Stimulated activated CD4-positive, alpha-beta T cell treated with anti-CD3 and anti-CD28 coated beads, Interleukin-15, amount 100 ng/mL, for 24 hours (primary cell): ENCODE results near the gene LGALS9B.
"Not testable (repeated sequence)": the region's sequence is repeated elsewhere in the genome, so short reads cannot be mapped to it uniquely, and the experiment has no call there.

ENCODE experiments used
- DNase-seq: peaks from one replicate; pipeline ENCODE4 v3.0.0-alpha.2; 2020

The LGALS9B gene

DNA sequence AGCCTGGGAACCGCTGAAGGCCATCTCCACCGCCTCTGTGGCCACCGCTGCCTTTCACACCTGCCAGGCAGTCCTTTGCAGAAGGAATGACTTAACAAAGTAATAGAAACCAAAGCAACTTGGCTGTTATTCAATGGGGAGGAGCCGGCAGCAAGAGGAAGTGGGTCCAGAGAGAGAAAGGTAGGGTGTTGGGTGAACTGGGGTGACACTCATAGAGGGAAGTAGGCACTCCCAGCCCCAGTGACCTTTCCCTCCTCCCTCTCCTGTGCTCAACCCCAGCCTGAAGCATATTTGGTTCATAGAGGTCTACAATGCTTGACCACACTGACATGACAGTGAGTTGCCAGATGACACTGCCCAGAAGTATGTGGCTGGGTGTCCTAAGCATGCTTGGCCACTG, at the start of gene LGALS9B:
TSS of gene LGALS9B (minus strand) at position 93 of the 400 bp plus-strand sequence. CDS start at position 24, 69 bp downstream.
- not testable (repeated sequence) for DNase-seq

DNA sequence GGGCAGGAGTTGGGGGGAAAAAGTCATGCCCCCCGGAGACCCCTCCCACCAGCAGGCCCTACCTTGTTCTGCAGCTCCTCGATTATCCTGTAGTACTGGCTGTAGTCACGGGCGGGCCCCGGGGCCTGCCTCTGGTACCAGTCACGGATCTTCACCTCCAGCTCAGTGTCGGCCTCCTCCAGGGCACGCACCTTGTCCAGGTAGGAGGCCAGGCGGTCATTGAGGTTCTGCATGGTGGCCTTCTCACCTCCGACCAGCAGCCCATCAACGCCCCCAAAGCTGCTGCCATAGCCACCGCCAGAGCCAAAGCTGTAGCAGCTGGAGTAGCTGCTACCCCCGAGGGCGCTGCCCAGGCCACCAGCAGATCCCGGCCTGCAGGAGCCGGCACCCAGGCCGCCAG, 49.6 kb upstream of the LGALS9B start:
- DNase-seq = not testable (repeated sequence)

DNA sequence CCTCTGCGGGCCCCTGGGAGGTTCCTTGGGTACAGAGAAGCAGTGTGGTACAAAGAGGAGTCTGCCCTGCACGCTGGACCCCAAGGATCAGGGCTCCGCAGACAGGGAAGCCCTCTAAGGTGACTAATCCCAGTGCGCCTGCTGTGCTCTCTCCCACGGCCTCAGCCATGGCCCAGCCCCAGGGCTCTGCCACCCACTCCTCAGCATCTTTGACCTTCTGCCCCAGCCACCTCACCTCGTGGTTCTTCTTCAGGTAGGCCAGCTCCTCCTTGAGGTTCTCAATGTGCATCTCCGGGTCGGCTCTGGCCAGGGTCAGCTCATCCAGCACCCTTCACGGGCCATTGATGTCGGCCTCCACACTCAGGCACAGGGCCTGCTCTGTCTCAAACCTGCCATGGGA, 47.8 kb upstream of the LGALS9B start:
- DNase-seq = not testable (repeated sequence)

DNA sequence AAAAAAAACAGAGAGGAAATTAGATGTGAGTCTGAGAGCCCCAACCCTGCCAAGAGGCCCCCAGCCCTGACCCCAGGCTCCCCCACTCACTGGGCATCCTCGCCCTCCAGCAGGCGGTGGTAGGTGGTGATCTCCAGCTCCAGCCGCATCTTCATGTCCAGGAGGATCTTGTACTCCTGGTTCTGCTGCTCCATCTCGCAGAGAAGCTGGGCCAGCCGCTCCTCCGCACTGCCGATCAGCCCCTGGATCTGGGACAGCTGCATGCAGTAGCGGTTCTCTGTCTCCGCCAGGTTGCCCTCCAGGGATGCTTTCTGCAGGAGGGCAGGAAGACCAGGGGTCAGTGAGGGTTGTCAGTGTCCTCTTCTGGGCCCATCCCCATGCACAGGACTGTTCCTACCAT, 46.2 kb upstream of the LGALS9B start:
- not testable (repeated sequence) for DNase-seq

DNA sequence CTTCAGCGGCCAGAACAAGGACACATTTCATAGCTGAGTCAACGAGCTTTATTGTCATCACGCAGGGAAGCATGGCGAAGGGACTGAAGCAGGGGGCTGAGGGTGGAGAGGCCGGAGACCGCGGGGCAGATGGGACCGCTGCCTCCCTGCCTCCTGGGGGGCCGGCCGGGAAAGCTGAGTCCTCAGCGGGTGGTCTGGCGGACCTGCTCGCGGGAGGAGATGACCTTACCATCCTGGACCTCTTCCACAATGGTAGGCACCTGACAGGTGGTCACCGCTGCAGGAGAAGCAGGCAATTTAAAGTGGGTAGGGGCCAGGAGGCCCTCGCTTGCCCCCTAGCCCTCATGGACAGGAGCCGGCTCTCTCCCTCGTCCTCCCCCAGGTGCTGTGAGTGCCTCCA, 45.0 kb upstream of the LGALS9B start:
- not testable (repeated sequence) for DNase-seq

DNA sequence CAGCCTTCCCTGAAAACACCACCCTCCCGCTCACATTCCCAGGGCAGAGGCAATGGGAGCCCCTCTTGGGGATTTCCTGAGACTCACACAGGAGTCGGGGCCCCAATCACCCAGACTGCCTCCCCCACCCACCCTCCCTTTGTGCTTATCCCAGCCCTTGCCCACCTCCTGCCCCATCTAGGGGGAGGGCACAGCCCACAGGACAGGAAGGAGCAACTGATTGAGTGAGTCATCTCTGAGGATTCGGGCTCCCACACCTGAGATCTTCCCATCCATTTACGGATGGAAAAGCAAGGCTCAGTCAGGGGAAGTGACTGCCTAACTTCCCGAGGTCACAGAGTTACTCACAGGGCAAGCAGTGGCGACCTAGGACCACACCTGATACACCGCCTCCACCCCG, 44.4 kb upstream of the LGALS9B start:
- not testable (repeated sequence) for DNase-seq

DNA sequence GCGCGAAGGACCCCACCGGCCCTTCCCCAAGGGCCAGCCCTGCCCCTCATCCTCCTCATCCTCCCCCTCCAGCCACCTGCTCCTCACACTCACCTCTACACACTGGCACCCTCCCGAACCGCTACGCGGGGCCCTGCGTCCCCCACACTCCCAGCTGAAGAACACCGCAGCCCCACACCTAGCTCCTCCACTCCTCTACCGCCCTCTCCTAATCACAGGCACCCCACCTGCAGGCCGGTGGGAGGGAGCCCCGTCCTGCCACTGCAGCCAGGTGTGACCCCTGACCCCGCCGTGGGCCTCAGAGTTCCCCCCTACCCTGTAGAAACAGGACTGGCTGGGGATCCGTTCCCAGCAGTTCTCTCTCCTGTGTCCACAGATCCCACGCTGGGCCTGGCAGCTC, 38.0 kb upstream of the LGALS9B start:
- DNase-seq = not testable (repeated sequence)

DNA sequence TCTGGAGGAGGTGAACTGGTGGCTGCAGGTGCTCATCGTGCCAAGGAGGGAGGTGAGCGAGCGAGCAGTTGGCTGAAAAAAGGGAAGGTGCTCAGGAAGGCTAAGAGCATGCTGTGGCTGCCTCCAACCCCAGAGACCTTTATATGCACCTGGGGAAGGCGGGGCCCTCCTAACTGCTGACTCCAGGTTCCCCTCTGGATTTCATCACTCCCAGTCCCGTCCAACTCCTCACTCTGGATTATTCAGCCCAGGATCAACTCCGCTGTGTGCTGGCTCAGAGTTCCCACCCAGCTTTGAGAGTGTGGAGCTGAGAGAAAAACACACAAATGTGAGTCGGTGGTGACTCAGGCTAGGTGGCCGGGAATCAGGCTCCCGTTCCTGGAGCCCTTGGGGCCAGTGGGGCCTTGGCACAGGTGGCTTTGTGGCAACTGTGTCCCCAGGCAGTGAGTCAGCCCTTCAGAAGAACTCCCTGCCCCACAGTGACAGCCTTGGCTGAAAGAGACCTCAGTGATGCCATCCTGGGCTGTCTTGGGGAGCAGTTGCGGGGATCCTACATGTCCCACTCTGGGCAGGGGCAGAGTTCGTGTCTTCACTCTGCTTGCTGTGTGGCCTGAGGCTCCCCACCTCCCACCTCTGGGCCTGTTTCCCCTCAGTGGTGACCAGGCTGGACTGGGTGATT, 37.2 kb upstream of the LGALS9B start:
- not testable (repeated sequence) for DNase-seq

DNA sequence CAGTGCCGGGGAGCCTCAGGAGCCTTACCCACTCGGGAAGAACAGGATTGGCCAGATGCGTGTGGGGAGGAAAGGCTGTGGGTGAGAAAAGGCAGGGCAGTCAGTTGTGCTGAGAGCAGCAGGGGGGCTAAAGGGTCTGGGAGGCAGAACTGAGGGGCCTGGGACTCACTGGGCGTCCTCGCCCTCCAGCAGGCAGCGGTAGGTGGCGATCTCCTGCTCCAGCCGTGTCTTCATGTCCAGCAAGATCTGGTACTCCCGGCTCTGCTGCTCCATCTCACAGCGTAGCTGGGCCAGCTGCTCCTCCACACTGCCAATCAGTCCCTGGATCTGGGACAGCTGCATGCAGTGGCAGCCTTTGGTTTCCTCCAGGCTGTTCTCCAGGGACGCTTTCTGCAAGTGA, 34.6 kb upstream of the LGALS9B start:
- not testable (repeated sequence) for DNase-seq

DNA sequence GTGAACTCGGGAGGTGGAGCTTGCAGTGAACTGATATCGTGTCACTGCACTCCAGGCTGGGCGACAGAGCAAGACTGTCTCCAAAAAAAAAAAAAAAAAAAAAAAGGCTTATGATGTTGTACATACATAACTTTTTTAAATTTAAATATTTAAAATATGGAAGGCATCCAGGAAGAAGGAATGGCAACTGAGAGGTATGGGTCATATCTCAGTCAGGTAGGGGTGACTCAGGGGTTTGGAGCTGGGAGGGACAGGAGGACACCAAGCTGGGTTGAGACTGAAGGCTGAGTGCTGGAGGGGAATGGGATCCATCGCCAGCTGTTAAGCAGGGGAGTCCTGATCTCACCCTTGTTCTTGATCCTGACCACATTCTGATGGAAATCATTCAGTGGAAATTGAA, 33.0 kb upstream of the LGALS9B start:
- DNase-seq = not testable (repeated sequence)

DNA sequence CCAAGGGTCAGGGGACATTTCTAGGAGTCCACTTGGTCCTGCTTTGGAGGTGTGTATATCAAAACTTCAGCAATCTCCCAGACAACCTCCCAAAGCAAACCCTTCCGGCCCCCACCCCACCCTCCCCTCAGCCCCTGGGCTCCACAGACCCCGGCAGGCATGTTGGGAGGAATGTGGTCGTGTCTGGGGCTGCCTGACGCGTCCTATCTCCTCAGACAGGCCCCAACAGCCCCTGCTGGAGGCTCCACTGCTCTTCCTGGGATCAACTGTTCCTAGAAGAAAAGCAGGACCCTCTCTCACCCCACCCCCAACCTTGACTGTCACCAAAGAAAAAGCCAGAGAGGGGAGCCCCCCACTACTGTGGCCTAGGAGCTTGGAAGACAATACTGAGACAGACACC, 28.1 kb upstream of the LGALS9B start:
- DNase-seq = not testable (repeated sequence)

DNA sequence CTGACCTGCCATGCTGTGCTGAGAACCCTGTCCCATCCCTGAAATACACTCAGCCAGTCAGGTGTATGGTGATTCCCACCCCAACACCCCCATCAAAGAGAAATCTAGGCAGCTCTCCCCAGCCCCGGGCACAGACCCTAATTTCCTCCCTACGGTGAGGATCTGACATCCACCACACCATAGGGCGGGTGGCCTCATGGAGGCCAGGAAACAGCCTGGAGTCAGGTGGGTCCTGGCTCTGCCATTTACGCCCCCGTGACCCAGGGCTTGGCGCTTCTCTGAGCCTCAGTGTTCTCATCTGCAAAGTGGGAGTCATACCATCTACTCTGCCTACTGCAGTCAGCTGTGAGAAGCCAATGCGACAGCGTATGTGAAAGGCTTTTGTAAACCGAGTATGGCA, 27.4 kb upstream of the LGALS9B start:
- DNase-seq = not testable (repeated sequence)

DNA sequence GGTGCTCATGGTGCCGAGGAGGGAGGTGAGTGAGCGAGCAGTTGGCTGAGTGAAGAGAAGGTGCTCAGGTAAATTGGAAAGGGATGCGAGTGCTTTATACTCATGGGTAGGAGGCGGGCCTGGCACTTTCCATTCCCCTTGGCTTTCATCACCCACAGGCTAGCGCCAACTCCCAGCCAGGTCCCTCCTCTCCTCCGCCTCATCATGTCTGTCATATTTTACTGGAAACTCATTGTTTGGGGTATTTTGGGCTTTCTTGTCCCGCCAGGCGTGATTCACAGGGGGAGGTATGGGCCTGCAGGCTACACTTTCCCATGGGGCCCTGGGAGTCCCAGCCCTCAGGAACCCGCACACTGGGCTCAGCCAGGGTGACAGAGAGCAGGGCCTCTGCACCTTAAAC, 26.8 kb upstream of the LGALS9B start:
- not testable (repeated sequence) for DNase-seq

DNA sequence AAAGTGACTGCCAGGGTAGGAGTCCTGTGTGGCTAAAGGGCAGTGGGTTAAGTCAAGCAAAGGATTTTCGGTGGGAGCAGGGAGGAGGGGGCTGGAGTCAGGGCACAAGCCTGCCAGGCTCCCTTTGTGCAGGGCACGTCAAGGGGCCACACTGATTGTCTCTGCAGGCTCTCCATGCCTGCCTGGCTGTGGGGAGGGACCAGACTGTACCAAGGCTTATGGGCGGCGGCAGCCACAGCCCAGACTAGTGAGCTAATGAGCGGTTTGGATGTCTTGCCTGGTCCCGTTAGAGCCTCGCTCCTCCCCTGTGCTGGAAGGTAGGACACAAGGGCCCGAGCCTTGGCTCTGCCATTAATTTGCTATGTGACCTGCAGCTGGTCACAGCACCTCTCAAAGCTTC, 25.6 kb upstream of the LGALS9B start:
- not testable (repeated sequence) for DNase-seq

DNA sequence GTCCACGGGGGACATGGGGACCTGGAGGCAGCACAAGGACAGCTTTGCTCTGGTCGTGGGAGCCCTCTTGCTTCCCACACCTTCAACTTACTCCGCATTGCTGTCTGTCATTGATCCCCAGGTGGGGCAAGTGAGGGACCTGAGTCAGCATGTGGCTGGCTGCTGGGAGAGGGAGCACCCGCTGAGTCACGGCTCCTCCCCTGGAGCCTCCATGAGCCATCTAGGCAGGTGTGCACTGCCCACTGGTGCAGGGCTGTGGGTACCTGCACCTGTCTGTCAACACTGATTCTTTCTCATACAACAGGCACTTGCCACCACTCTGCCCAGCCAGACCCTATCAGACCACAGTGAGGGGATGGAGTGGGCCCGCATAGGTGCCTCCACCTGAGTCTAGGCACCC, 24.8 kb upstream of the LGALS9B start:
- DNase-seq = not testable (repeated sequence)

DNA sequence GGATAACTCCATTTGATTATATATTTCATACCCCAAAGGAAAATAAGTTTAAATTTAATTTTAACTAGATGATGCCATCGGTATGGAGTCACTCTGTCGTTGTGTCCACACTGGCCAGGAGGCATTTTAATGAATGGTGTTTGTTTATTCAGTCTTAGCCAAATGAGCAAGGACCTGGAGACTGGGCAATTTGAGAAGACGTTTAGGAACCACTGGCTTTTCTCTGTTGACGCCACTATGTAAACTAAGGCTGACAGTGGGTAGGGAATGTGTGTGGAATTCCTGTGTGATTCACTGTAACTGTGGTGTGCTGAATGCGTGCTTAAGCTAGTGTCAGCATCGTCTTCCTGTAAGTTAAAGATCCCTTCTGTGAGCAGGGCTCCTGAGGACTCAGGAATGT, 17.6 kb upstream of the LGALS9B start:
- DNase-seq = not testable (repeated sequence)

DNA sequence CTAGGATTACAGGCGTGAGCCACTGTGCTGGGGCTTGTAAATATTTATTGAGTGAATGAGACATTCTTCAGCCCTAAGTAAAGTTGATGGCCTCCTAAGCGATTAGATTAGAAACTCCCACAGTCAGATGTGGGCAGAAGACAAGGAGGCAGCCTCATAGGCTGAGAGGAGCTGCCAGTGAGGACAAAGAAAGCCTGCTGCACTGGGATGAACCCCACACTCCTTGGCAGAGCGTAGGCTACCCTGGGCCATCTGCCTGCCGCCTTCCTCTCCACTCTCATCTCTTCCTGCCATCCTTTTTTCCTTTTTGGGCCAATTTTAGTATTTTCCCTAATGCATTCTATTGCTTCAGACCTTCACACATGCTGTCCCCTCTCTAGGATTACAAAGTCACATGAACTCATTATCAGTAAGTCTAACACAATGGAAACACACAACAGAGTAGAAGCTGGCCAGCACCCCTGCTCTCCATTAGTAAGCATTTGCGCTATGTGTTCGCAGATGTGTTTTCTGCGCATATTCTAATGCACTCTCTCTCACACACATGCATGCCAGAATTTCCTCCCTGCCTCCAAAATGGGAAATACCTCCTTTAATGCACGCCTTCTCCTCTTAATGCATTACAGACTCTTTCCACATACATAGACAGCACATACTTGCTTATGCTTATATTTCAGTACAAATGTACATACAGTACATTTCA, 12.7 kb upstream of the LGALS9B start:
- DNase-seq = not testable (repeated sequence)

DNA sequence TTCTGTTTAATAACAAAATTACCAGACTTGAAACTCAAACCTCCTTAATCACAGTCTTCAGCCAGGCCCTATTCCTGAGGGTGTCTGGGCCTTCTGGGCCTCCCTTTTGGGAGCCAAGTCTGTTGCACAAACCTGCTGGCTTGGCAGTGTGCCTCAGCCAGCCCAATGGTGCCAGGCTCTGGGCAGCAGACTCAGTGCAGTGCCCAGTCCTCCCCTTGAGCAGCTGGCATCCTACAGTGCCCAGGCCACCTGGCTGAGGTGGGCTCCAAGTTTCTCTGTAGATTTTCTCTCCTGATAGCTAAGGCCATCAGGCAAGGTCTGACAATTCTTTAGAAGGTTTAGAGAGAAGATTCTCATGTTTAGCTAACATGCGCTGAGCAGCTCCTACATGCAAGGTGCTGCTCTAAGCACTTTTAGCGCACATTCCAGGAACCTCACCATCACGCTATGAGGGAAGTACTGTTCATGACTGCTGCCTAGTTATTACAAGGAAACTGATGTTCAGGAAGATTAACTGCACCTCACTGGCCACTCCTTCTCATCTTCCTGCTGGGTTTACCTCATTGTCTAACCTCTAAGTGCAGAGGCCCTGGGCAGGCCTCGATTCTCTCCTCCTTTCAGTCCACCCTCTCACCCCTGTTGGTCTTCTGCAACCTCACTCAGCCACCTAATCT, 10.2 kb upstream of the LGALS9B start:
- DNase-seq = not testable (repeated sequence)

DNA sequence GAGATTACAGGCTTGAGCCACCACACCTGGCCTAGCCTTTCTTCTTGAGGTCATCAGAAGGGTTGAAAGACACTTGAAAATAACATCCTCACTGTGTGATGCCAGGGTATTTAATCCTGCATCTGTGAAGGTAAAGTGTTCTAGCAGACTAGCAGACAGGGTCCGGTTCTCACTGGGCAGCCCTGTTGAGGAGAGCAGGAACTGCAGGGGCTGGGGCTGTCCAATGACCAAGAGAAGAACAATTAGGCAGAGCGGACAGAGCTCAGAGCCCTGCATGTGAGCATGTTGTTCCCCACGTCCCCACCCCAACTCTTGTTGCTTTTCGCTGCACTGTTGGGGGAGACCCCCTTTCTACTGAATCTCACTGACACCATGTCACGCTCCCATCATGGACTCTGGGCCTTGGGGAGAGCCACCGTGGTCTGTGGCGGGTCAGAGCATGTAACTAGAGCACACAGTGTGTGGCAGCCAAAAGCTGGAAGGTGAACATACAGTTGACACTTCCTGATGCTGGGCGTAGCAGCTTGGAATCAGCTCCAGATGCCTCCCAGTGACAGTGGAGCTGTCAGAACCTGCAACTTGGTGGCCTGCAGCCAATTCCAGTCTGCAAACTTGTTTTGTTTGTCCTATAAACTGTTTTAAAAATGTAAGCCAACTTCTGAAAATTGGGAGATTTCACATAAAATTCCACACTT, 7.9 kb upstream of the LGALS9B start:
- not testable (repeated sequence) for DNase-seq

DNA sequence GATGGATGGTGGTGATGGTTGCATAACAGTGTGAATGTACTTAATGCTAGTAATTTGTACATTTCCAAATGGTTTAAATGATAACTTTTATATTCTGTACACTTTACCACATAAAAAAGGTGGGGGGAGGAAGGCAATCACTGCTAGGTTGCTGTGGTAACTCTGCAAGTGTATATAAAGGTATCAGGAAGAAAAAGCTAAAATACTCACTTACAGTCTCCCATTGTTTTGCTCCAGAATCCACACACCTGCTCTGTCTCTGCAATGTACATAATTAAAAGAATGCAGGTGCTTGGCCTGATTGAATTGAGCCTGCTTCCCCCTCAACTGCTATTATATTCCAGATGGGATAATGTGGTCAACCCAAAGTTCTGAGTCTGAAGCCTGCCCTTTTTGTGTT, 6.7 kb upstream of the LGALS9B start:
- not testable (repeated sequence) for DNase-seq

DNA sequence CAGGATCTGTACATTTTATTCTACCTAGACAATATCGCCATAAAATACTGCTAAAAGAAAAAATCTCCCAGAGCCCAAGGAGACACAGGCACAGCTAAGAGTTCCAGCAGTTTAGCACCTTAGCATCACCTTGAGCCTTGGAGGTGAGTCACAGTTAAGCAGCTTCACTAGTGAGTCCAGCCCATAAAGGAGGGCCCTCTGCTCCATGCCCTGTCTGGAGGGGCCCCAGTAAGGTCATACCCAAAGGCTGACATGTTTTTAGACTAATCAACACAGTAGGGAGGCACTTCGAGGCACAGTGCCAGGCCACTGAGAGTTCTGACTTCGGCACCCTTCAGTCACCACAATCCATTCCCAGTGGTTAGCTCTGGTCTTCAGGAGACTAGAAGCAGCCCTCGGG, 2.6 kb upstream of the LGALS9B start:
- DNase-seq = not testable (repeated sequence)

DNA sequence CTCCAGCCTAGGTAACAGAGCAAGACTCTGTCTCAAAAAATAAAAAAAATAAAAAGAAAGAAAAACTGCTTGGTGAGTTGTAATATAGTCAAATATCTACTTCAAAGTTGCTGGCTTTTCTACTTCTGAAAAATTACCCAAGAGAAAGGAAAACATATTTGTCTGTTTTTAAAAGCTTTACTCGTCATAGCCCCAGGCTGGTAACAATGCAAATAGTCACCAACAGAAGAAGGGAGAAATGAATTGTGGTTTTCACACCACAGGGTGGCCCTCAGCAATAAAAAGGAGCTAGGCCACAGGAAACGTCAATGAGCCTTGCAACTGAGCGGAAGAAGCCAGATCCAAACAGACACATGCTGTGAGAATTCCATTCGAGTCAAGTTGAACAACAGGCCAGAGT, 1.8 kb upstream of the LGALS9B start:
- DNase-seq = not testable (repeated sequence)

DNA sequence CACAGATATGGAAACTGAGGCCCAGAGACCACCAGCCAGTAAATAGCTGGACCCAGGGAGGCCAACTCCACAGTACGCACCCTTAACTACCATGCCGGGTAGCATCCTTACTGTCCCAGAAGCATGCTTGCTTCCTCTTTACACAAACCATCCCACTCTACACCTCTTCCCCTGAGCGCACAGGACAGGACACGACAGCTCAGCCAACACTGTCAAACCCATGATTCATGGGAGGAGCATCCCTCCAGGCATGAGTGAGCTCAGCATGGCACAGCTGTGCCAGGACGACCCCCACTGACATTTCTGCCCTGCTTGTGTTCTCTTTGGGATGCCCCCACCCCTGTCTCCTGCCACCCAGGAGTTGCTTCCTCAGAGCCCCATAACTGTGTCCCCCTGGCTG, 340 bp downstream of the LGALS9B start:
- not testable (repeated sequence) for DNase-seq
